OCI-LY1 (cell line): ENCODE measurements around the gene ASS1.

Experiments used
- H2AFZ ChIP-seq: fragments of 200-600 bp; sonication (generic), shearing (Covaris generic); 2 replicates; pipeline ENCODE4 v1.6.0; 2014; ENCODE audit warnings: antibody characterized with exemption, mild to moderate bottlenecking, low read length
- H3F3A ChIP-seq: fragments of 200-600 bp; sonication (generic), shearing (Covaris generic); 2 replicates; pipeline ENCODE4 v1.6.0; 2014; ENCODE audit warnings: mild to moderate bottlenecking, antibody characterized with exemption, low read length, moderate library complexity; ENCODE audit not compliant: insufficient read depth
- H3K27ac ChIP-seq: fragments of 200-600 bp; sonication (generic); 2 replicates; pipeline ENCODE4 v1.5.1; 2014; ENCODE audit warnings: low read length, mixed run types, mild to moderate bottlenecking, low read depth; ENCODE audit not compliant: poor library complexity, severe bottlenecking
- H3K27me3 ChIP-seq: fragments of 200-600 bp; sonication (generic); 2 replicates; pipeline ENCODE4 v1.6.0; 2014; ENCODE audit warnings: antibody characterized with exemption, mild to moderate bottlenecking, low read length, moderate library complexity; ENCODE audit not compliant: insufficient read depth
- H3K36me3 ChIP-seq: fragments of 200-600 bp; sonication (generic); 2 replicates; pipeline ENCODE4 v1.6.1; 2014; ENCODE audit warnings: mild to moderate bottlenecking, antibody characterized with exemption, low read length, moderate library complexity, mixed read lengths; ENCODE audit not compliant: insufficient read depth
- H3K4me1 ChIP-seq: fragments of 200-600 bp; sonication (generic); 2 replicates; pipeline ENCODE4 v1.5.1; 2014; ENCODE audit warnings: mild to moderate bottlenecking, low read length, moderate library complexity; ENCODE audit not compliant: insufficient read depth, severe bottlenecking
- H3K4me2 ChIP-seq: fragments of 200-600 bp; sonication (generic), shearing (Covaris generic); 2 replicates; pipeline ENCODE4 v1.6.1; 2014; ENCODE audit warnings: low read length
- H3K4me3 ChIP-seq: fragments of 200-600 bp; sonication (generic); 2 replicates; pipeline ENCODE4 v1.5.1; 2014; ENCODE audit warnings: low read length, low read depth, mild to moderate bottlenecking, mixed read lengths; ENCODE audit not compliant: poor library complexity, severe bottlenecking
- H3K79me2 ChIP-seq: fragments of 200-600 bp; shearing (Covaris generic); 2 replicates; pipeline ENCODE4 v1.6.1; 2016; ENCODE audit warnings: mixed run types, low read length, mixed read lengths; ENCODE audit not compliant: insufficient read depth
- H3K9ac ChIP-seq: fragments of 200-600 bp; sonication (generic), shearing (Covaris generic); 2 replicates; pipeline ENCODE4 v1.6.1; 2014; ENCODE audit warnings: mild to moderate bottlenecking, low read length, mixed read lengths
- H3K9me2 ChIP-seq: fragments of 200-600 bp; sonication (generic), shearing (Covaris generic); 2 replicates; pipeline ENCODE4 v1.6.1; 2014; ENCODE audit warnings: low read depth, mild to moderate bottlenecking, low read length, mixed read lengths
- H3K9me3 ChIP-seq: fragments of 200-600 bp; shearing (Covaris generic); 2 replicates; pipeline ENCODE4 v1.6.1; 2014; ENCODE audit warnings: low read length, mixed read lengths
- H4K20me1 ChIP-seq: fragments of 200-600 bp; sonication (generic), shearing (Covaris generic); 2 replicates; pipeline ENCODE4 v1.6.0; 2016; ENCODE audit warnings: mild to moderate bottlenecking, low read length; ENCODE audit not compliant: insufficient read depth
- EZH2 ChIP-seq: fragments of 200-600 bp; sonication (generic), shearing (Covaris generic); IDR thresholded peaks from 2 replicates; pipeline ENCODE4 v1.8.0; 2017; ENCODE audit warnings: borderline replicate concordance, mixed run types, mild to moderate bottlenecking, antibody characterized with exemption, low read length, moderate library complexity, mixed read lengths
- TF ChIP-seq, protein P1 (sequence below): fragments of 200-600 bp; sonication (generic), shearing (Covaris generic); IDR thresholded peaks from 2 replicates; pipeline ENCODE4 v1.5.1; 2017; ENCODE audit warnings: mild to moderate bottlenecking, antibody characterized with exemption, low read length, moderate library complexity, mixed read lengths

ASS1 gene

DNA sequence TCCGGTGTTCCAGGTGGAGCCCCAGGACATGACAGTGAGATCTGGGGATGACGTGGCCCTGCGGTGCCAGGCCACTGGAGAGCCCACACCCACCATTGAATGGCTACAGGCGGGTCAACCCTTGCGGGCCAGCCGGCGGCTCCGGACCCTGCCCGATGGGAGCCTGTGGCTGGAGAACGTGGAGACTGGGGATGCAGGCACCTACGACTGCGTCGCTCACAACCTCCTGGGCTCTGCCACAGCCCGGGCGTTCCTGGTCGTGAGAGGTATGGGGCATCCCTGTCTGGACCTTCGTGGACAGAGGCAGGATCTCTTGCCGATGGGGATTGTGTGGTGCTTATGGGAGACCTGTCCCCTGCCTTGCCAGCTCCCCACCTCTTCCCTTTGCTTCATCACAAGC is 26.0 kb upstream of the ASS1 start:
- no peaks in the 10 kb centered on the region for H3K36me3 ChIP-seq
- H3K9me2 ChIP-seq = no peaks in the 10 kb centered on the region
- no peak overlapping the region for H3K4me2 ChIP-seq
- no peak for TF ChIP-seq EZH2
- TF ChIP-seq, protein P1, sequence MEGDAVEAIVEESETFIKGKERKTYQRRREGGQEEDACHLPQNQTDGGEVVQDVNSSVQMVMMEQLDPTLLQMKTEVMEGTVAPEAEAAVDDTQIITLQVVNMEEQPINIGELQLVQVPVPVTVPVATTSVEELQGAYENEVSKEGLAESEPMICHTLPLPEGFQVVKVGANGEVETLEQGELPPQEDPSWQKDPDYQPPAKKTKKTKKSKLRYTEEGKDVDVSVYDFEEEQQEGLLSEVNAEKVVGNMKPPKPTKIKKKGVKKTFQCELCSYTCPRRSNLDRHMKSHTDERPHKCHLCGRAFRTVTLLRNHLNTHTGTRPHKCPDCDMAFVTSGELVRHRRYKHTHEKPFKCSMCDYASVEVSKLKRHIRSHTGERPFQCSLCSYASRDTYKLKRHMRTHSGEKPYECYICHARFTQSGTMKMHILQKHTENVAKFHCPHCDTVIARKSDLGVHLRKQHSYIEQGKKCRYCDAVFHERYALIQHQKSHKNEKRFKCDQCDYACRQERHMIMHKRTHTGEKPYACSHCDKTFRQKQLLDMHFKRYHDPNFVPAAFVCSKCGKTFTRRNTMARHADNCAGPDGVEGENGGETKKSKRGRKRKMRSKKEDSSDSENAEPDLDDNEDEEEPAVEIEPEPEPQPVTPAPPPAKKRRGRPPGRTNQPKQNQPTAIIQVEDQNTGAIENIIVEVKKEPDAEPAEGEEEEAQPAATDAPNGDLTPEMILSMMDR = no peak
- H3F3A ChIP-seq = no peaks in the 10 kb centered on the region
- H4K20me1 ChIP-seq = no peaks in the 10 kb centered on the region
- no peaks in the 10 kb centered on the region for H3K9me3 ChIP-seq
- no peaks in the 10 kb centered on the region for H3K4me1 ChIP-seq
- no peaks in the 10 kb centered on the region for H3K27me3 ChIP-seq
- no peaks in the 10 kb centered on the region for H3K79me2 ChIP-seq
- H2AFZ ChIP-seq = no peak overlapping the region
- H3K4me3 ChIP-seq = no peak overlapping the region
- no peak overlapping the region for H3K9ac ChIP-seq
- no peak overlapping the region for H3K27ac ChIP-seq

DNA sequence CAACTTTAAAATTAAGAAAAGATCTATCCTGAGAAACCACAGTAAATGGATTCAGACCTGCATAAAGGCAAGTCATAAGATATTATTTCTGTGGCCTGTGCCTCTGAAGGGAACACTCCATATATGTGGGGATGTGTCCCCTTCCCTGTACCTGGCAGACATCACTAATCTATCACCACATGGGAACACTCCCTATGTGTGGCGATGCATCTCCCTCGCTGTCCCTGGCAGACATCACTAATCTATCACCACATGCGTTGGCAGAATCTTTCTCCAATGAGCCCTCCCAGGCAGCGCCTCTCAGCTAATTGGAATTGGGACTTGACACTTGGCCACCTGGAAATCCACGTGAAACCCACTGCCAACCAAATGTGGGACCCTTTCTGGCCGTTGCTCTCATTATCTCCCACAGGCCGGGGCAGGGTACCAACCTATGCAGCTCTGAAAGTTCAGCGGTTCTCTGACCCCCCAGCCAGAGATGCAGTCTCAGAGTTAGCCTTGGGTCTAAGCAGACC is 25.2 kb upstream of the ASS1 start:
- Histone ChIP-seq H3K9me3 (no peaks in the 10 kb centered on the region), H3K4me1 (no peaks in the 10 kb centered on the region), H3K9me2 (no peaks in the 10 kb centered on the region), H3K9ac (no peak overlapping the region), H3K27ac (no peak overlapping the region), H4K20me1 (no peaks in the 10 kb centered on the region), H3F3A (no peaks in the 10 kb centered on the region), H3K79me2 (no peaks in the 10 kb centered on the region), H3K4me2 (no peak overlapping the region), H3K36me3 (no peaks in the 10 kb centered on the region), H3K4me3 (no peak overlapping the region), H2AFZ (no peak overlapping the region), H3K27me3 (no peaks in the 10 kb centered on the region)
- no peak for TF ChIP-seq EZH2
- TF ChIP-seq, protein P1 = no peak

DNA sequence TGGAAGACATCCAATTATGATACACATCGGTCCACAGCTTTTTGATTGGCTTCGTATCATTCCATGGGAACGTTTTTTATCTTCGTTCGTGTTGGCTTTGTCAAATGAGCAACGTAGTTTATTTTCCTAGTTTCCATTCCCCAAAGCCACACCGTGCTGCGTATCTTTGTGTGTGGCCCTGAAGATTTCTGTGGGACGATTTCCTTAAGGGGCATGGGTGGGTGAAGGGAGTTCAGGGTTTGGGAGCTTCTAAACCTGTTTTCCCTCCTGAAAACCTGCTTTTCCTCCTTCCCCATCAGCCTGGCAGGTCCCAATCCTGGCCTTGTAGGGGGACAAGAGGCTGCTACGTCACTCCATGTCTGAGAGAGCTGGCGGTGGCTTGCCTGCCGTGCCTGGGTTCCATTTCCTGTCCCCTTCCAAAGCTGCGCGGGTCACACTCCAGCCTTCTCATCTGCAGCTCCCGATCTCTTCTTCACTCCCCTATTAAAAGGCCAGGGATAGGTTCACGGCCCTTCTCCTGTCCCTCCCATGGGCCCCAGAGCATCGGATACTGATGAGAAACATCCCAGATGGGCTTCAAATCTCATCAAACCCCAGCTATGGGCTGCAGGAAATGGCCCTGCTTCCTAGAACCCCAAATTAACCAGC is 23.5 kb upstream of the ASS1 start:
- Histone ChIP-seq H3K9me3 (no peaks in the 10 kb centered on the region), H2AFZ (no peak overlapping the region), H3F3A (no peaks in the 10 kb centered on the region), H3K27ac (no peak overlapping the region), H3K9me2 (no peaks in the 10 kb centered on the region), H4K20me1 (no peaks in the 10 kb centered on the region), H3K27me3 (no peaks in the 10 kb centered on the region), H3K4me1 (no peaks in the 10 kb centered on the region), H3K9ac (no peak overlapping the region), H3K4me3 (no peak overlapping the region), H3K36me3 (no peaks in the 10 kb centered on the region), H3K4me2 (no peak overlapping the region), H3K79me2 (no peaks in the 10 kb centered on the region)
- TF ChIP-seq EZH2 = no peak
- TF ChIP-seq, protein P1 = no peak
